Left lung (tissue), 10 donors: ENCODE data around the gene SNX14. TPM values are rescaled to one million over a fixed set of nuclear protein-coding genes. Genes with fewer than 3 reads are reported as not detected.

Experiments used
- ATAC-seq: fragments of 200-7000 bp; cut with Tn5 transposase; one replicate; pipeline ENCODE4 v1.9.1; 2020; ENCODE audit warnings: moderate library complexity
- DNase-seq, 4 donors: peaks; one replicate each; pipeline ENCODE4 v3.0.0-alpha.2; 2013 to 2020
- H3K27ac ChIP-seq, 2 donors: fragments of 200-600 bp; sonication (generic) in 1 of 2; one replicate each; pipeline versions ENCODE4 v1.5.0 to v1.8.0; 2020 to 2021
- H3K27me3 ChIP-seq, 2 donors: fragments of 200-600 bp; sonication (generic) in 1 of 2; one replicate each; pipeline versions ENCODE4 v1.5.0 to v1.8.0; 2020 to 2021
- H3K36me3 ChIP-seq, 2 donors: fragments of 200-600 bp; sonication (generic) in 1 of 2; one replicate each; pipeline versions ENCODE4 v1.5.0 to v1.8.0; 2020 to 2021
- H3K4me1 ChIP-seq, 2 donors: fragments of 200-600 bp; one replicate each; pipeline ENCODE4 v1.8.0; 2021
- H3K4me3 ChIP-seq, 2 donors: fragments of 200-600 bp; sonication (generic) in 1 of 2; one replicate each; pipeline versions ENCODE4 v1.5.0 to v1.8.0; 2020 to 2021; ENCODE audit warnings: mild to moderate bottlenecking in 1 of 2
- H3K9me3 ChIP-seq, 2 donors: fragments of 200-600 bp; sonication (generic) in 1 of 2; one replicate each; pipeline versions ENCODE4 v1.5.0 to v1.8.0; 2020 to 2021
- CTCF ChIP-seq, 2 donors: fragments of 200-600 bp; sonication (generic) in 1 of 2; IDR thresholded peaks; one replicate each; pipeline versions ENCODE4 v1.5.0 to v1.8.0; 2021; ENCODE audit warnings: antibody characterized with exemption in 2 of 2
- intact Hi-C, 2 donors: fragments of 100-400 bp; cut with DNase I; formaldehyde crosslinking; loops; one replicate each; pipeline versions ENCODE4 v1.11.2 to v1.14.2; 2022
- polyA plus RNA-seq, 6 donors: library from polyadenylated mRNA; unstranded; fragments of 120-200 nt; gene quantifications; one replicate each; pipeline ENCODE4 v1.2.1, GENCODE V29; 2013; ENCODE audit not compliant: insufficient read length in 6 of 6
- total RNA-seq, 2 donors: library from RNA; stranded (reverse); fragmentation: NEBNext Ultra II Directional; extraction: Animal tissue kit (Norgen Biotek cat#: 25700); gene quantifications; one replicate each; pipeline ENCODE4 v1.2.1, GENCODE V29; 2021
- donor health status: DM: no; HTN: yes; CAD: no.
- donor health status: DM: no; HTN: no; CAD: no.

Gene SNX14
- total and polyA plus RNA-seq, 8 donors, result 79.9 to 150 (median 125) TPM

GRCh38 chr6:85612690-85613474 lies 19.2 kb upstream of the SNX14 start:
- no peaks in the 10 kb centered on the region for H3K27me3 ChIP-seq
- ATAC-seq, result no peak
- no peak overlapping the region for H3K4me3 ChIP-seq
- no peaks in the 10 kb centered on the region for H3K4me1 ChIP-seq
- DNase-seq, result no peak
- H3K9me3 ChIP-seq, result no peaks in the 10 kb centered on the region
- no peak overlapping the region for H3K27ac ChIP-seq
- H3K36me3 ChIP-seq, result peaks cover 0 to 99% of the 10 kb centered on the region in 2 donors
- intact Hi-C loops, result no loop called here
- no peak for TF ChIP-seq CTCF (IDR thresholded peaks at IDR 0.05)

- no peak for DNase-seq
- H3K4me1 ChIP-seq, result no peaks in the 10 kb centered on the region
- H3K36me3 ChIP-seq, result peaks cover 0 to 76% of the 10 kb centered on the region in 2 donors
- no peaks in the 10 kb centered on the region for H3K27me3 ChIP-seq
- no peak overlapping the region for H3K4me3 ChIP-seq
- H3K27ac ChIP-seq, result no peak overlapping the region
- no peaks in the 10 kb centered on the region for H3K9me3 ChIP-seq
- ATAC-seq, result no peak
- intact Hi-C loops, result no loop called here
- no peak for TF ChIP-seq CTCF (IDR thresholded peaks at IDR 0.05)
Observed at GRCh38 chr6:85610182-85610895, 16.7 kb upstream of the SNX14 start.

- Histone ChIP-seq H3K9me3 (no peaks in the 10 kb centered on the region), H3K4me3 (no peak overlapping the region), H3K36me3 (peaks cover 0 to 6% of the 10 kb centered on the region in 2 donors), H3K27me3 (no peaks in the 10 kb centered on the region), H3K4me1 (no peaks in the 10 kb centered on the region), H3K27ac (no peak overlapping the region)
- intact Hi-C loops, result no loop called here
- no peak for ATAC-seq
- DNase-seq, result no peak
- TF ChIP-seq CTCF (IDR thresholded peaks at IDR 0.05), result no peak
Observed at GRCh38 chr6:85602100-85602499, 8.4 kb upstream of the SNX14 start.

- intact Hi-C loops, result no loop called here
- Histone ChIP-seq H3K27ac (no peak overlapping the region), H3K9me3 (no peaks in the 10 kb centered on the region), H3K36me3 (peaks cover 0 to 6% of the 10 kb centered on the region in 2 donors), H3K4me3 (no peak overlapping the region), H3K4me1 (no peaks in the 10 kb centered on the region), H3K27me3 (no peaks in the 10 kb centered on the region)
- DNase-seq (no peak), ATAC-seq (no peak)
- no peak for TF ChIP-seq CTCF (IDR thresholded peaks at IDR 0.05)
Observed at GRCh38 chr6:85600713-85601313, 7.2 kb upstream of the SNX14 start.
